ENCODE data around the gene COL2A1.

DNA sequence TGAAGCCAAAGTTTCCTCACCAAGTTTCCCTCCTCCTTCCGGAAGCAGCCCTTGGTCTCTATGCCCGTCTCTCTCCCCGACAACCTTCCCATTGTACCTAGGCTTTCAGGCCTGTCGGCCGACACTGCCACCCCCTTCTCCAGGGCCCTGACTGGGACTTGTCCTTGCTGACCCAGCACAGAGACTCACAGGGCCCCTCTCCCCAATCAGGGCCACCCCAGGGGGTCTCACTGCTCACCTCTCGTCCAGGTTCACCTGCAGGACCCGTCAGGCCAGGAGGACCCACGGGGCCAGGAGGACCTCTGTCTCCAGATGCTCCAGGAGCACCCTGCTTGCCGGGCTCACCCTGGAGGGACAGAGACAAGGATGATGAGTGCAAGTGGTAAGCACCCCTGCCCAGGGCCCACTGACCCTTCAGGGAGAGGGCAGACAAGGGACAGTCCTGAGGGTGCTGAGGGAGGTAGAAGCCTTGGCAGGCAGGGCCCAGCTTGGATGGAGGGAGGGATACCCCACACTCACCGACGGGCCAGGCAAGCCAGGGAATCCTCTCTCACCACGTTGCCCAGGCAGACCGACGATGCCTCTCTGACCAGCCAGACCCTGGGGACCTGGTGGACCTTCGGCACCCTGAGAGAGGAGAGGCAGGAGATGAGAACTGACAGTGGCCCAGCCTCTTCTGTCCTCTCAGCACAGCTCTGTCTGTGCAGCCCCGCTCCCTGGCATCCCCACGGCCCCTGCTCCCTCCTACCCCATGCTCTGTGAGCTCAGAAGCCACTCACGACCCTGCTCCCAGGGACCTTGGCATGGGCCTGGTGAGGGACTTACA is 26.3 kb downstream of the COL2A1 start:
- TF ChIP-seq ISL1 (CRISPR knock-in tag; IDR thresholded peaks at IDR 0.05), result no peak
- TF ChIP-seq ZFP3 (CRISPR knock-in tag; IDR thresholded peaks at IDR 0.05), result no peak
- no peak for TF ChIP-seq PATZ1 (CRISPR knock-in tag; IDR thresholded peaks at IDR 0.05; ENCODE audit: borderline replicate concordance)
- TF ChIP-seq, protein P1, sequence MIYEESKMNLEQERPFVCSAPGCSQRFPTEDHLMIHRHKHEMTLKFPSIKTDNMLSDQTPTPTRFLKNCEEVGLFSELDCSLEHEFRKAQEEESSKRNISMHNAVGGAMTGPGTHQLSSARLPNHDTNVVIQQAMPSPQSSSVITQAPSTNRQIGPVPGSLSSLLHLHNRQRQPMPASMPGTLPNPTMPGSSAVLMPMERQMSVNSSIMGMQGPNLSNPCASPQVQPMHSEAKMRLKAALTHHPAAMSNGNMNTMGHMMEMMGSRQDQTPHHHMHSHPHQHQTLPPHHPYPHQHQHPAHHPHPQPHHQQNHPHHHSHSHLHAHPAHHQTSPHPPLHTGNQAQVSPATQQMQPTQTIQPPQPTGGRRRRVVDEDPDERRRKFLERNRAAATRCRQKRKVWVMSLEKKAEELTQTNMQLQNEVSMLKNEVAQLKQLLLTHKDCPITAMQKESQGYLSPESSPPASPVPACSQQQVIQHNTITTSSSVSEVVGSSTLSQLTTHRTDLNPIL (CRISPR knock-in tag; IDR thresholded peaks at IDR 0.05; ENCODE audit: low read depth), result no peak
- no peak for TF ChIP-seq RARB (CRISPR knock-in tag; IDR thresholded peaks at IDR 0.05)
- no peak for TF ChIP-seq SNAI2 (CRISPR knock-in tag; IDR thresholded peaks at IDR 0.05)
- TF ChIP-seq ARNTL (CRISPR knock-in tag; IDR thresholded peaks at IDR 0.05; ENCODE audit: borderline replicate concordance, low read depth), result no peak
- no peak for TF ChIP-seq OSR1 (CRISPR knock-in tag; IDR thresholded peaks at IDR 0.05)
- no peak for TF ChIP-seq ZNF70 (CRISPR knock-in tag; IDR thresholded peaks at IDR 0.05)
- no peak for TF ChIP-seq ZFP30 (CRISPR knock-in tag; IDR thresholded peaks at IDR 0.05)
